Muscle layer of colon (tissue), 2 donors: ENCODE results near the gene LMO4.

Experiments used
- H3K27ac ChIP-seq: one replicate; pipeline ENCODE4 v1.7.0; 2013; ENCODE audit warnings: low read depth, mild to moderate bottlenecking, low read length, moderate library complexity
- H3K27me3 ChIP-seq, 2 donors: one replicate each; pipeline ENCODE4 v1.7.0; 2013; ENCODE audit warnings: low read length in 2 of 2, mild to moderate bottlenecking in 2 of 2; ENCODE audit not compliant: insufficient read depth in 2 of 2, control insufficient read depth in 1 of 2
- H3K36me3 ChIP-seq: one replicate; pipeline ENCODE4 v1.7.0; 2013; ENCODE audit warnings: mild to moderate bottlenecking, low read length; ENCODE audit not compliant: insufficient read depth
- H3K4me1 ChIP-seq: one replicate; pipeline ENCODE4 v1.7.0; 2013; ENCODE audit warnings: mild to moderate bottlenecking, low read length; ENCODE audit not compliant: insufficient read depth
- H3K4me3 ChIP-seq, 2 donors: one replicate each; pipeline ENCODE4 v1.7.0; 2013; ENCODE audit warnings: low read length in 2 of 2, low read depth in 1 of 2, mild to moderate bottlenecking in 1 of 2, moderate library complexity in 1 of 2
- H3K9ac ChIP-seq: one replicate; pipeline ENCODE4 v1.7.0; 2013; ENCODE audit warnings: low read length
- H3K9me3 ChIP-seq: one replicate; pipeline ENCODE4 v1.7.0; 2013; ENCODE audit warnings: mild to moderate bottlenecking, low read length
- donor health status: abdominal sarcoma.
- donor health status: Adenocarcinoma of cecum.

Gene LMO4

DNA sequence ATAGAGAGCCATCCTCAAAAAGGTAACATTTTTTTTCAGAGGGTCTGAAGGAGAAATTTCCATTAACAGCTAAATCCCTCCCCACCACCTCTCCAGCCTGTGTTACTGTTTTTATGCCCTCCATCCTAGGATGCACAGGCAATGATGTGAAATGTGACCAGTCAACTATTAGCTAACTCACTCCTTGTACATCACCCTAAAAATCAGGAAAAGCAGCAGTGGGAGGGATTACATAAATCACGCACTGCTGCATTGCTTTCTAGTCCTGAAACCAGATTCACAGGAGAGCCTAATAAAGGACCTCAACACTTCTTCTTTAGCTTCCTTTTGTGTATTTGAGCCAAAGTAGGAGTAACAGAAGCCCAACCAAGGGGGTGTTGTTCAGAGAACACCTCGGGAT is 66.3 kb downstream of the LMO4 start:
- no peak overlapping the region for H3K4me3 ChIP-seq
- H3K4me1 ChIP-seq: no peaks in the 10 kb centered on the region
- H3K9me3 ChIP-seq: no peaks in the 10 kb centered on the region

More for the DNA sequence above, 66.3 kb downstream of the LMO4 start:
- no peak overlapping the region for H3K9ac ChIP-seq
- no peaks in the 10 kb centered on the region for H3K36me3 ChIP-seq
- no peaks in the 10 kb centered on the region for H3K27me3 ChIP-seq
- no peak overlapping the region for H3K27ac ChIP-seq
